GM19455 (cell line): ENCODE data around the gene ZNHIT6.

ENCODE experiments used
- ATAC-seq: cut with Tn5 transposase; IDR thresholded peaks from one replicate; pipeline ENCODE4 v1.9.1; 2021; ENCODE audit not compliant: unreplicated experiment

Gene ZNHIT6

GRCh38 chr1:85623061-85623471 is 85.2 kb downstream of the ZNHIT6 start:
- ATAC-seq: no peak

- ATAC-seq: no peak
These were observed 86.8 kb downstream of the ZNHIT6 start for GRCh38 chr1:85621430-85621829.

GRCh38 chr1:85617633-85618100 is 90.6 kb downstream of the ZNHIT6 start:
- ATAC-seq: no peak

DNA sequence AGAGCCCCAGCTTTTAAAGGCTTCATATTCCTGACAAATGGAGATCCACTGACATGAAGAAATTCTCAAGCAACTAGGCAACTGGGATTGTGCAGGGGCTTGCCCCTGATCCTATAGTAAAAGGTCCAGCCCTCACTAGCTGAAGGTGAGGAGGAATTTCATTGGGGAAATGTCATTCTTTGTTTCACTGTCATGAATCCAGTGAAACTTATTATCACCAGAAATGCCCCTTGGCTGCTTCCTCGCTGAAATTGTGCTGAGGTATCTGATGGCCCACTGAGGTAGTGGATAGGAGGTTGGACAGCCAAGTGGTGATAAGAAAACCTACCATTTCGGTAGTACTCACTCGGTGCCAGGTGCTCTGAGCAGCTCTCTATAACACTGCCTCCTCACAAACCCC is 91.5 kb downstream of the ZNHIT6 start:
- ATAC-seq: no peak

- no peak for ATAC-seq
These were observed 91.9 kb downstream of the ZNHIT6 start for GRCh38 chr1:85616364-85616705.

DNA sequence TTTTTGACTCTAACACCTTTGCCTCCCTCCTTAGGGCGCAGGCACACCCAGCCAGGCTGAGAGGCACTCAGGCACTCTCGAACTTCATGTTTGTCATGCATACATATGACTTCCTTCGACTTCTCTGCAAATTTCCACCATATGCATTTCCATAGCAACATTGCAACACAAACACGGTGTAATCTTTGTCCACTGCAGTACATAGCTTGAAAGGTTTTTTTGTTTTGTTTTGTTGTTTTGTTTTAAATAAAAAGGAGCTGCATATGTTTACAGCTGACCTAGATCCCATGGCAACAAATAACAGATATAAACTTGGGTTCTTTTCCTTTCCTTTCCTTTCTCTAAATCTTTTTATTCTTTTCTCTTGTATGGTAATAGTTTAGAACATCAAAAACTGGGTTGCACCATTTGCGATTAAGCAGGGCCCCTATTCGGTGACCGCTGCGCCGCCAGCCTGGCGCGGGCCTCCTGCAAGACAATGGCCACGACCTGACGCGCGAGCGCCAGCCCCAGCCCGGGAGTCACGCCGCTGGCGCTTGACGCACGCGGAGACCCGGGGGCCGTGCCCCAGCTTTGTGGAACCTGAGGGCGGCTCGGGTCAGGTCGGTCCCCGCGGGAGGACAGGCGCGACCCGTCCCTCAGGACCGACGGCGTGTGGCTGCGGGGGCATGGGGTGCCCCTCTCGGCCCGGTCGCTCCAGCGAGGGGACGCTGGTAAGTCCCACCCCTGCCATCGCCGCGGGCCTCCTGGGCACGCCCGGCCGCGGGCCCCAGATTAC is 92.5 kb downstream of the ZNHIT6 start:
- no peak for ATAC-seq

- ATAC-seq: no peak
These were observed 95.4 kb downstream of the ZNHIT6 start for GRCh38 chr1:85612704-85613361.

- ATAC-seq: no peak
These were observed 96.4 kb downstream of the ZNHIT6 start for GRCh38 chr1:85611856-85612255.

GRCh38 chr1:85611425-85611824 is 96.8 kb downstream of the ZNHIT6 start:
- ATAC-seq: no peak

DNA sequence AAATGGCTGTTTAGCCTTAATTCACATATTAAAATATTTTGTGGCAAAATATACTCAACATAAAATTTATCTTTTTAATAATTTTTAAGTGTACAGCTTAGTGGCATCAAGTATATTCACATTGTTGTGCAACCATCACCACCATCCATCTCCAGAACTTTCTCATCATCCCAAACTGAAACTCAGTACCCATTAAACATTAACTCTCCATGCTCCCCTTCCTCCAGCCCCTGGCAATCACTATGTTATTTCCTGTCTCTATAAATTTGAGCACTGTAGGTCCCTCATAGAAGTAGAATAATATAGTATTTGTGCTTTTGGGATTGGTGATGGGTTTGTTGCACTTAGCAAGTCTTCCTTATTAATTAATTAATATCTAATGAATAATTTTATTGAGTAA is 98.3 kb downstream of the ZNHIT6 start:
- ATAC-seq: no peak

DNA sequence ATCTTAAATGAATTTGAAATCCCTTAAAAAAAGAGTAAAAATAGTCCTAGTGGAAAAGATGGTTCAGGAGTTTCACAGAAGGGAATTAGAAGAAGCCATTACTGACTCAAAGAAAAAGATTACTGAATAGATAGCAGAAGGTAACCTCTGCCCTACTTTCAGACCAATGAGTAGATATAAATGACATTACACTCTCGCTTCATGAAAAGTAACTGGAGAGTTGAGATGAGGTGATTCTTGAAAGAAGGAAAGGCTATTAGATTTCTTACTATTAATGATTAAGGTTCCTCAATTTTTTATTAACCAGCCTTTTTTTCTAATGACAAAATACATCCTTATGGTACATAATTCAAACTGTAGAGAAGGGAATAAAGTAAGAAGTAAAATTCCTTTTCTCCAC is 99.4 kb downstream of the ZNHIT6 start:
- no peak for ATAC-seq

GRCh38 chr1:85607921-85608265 is 100.3 kb downstream of the ZNHIT6 start:
- no peak for ATAC-seq

GRCh38 chr1:85607126-85607920 is 100.9 kb downstream of the ZNHIT6 start:
- no peak for ATAC-seq

- no peak for ATAC-seq
These were observed 101.8 kb downstream of the ZNHIT6 start for GRCh38 chr1:85606414-85606800.

DNA sequence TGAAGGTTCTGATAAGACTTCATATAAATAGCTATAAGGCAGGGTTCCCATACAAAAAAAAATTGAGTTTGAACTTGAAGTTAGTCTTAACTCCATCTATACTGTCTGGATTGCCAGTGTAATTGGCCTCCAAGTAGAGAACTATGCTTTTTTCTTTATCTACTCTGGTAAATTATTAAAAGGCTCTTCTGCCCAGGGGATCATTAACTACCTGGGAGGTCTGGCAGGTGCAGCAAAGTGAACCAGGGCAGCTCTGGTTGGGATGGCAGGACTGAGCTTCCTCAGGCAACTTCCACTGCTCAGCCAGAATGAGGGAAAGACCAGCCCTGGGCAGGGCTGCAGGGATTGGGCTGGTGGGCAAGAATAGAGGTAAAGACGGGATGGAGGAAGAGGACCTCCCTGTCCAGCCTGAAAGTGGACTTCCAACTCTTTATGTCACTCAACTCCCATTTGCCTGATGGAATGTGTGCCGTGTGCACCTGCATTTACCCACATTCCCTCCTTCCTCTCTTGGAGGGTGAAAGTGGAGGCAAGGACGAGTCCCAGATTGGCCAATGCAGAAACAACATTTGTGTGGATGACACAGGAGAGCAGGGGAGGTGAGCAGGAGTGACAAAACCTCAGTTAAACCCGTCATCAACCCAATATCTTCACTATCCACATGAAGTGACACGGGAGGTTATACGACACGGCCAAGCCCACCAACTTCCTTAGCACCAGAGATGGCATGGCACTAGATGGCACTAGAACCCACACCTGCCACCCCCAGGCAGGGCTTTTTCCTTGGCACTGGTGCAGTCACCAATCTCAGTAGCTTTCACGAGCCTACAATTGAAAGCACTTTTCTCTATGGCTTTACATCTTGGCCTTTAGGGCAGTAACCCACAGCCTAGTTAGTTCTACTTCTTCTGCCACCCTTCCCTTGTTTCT is 102.5 kb downstream of the ZNHIT6 start:
- ATAC-seq: no peak

DNA sequence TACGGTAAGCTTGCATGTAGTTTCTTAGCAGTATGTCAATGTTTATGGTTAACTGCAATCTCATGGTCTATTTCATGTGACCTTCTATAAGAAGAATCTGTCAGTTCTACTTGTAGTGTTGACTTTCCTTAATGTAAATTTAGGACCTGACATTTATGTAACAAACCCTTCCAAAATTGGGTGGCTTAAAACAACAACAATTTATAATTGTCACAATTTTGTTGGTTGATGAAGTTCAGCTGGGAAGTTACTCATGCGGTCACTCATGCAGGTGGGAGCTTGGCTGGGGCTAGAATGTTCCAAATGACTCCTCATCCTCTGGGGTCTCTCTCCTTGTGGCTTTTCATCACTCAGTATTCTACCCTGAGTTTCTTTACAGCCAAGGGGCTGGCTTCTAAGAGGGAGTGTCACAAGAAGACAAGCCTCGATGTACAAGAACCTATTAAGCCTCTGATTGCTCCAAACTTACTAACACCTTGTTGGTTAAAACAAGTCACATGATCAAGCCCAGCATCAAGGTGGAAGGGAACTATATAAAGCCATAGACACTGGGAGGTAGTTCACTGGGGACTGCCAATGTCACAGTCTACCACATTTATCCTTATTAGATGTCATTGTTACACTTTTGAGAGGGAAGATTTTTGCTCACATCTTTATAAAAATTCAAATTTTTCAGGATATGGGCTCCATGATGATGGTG is 103.8 kb downstream of the ZNHIT6 start:
- no peak for ATAC-seq

DNA sequence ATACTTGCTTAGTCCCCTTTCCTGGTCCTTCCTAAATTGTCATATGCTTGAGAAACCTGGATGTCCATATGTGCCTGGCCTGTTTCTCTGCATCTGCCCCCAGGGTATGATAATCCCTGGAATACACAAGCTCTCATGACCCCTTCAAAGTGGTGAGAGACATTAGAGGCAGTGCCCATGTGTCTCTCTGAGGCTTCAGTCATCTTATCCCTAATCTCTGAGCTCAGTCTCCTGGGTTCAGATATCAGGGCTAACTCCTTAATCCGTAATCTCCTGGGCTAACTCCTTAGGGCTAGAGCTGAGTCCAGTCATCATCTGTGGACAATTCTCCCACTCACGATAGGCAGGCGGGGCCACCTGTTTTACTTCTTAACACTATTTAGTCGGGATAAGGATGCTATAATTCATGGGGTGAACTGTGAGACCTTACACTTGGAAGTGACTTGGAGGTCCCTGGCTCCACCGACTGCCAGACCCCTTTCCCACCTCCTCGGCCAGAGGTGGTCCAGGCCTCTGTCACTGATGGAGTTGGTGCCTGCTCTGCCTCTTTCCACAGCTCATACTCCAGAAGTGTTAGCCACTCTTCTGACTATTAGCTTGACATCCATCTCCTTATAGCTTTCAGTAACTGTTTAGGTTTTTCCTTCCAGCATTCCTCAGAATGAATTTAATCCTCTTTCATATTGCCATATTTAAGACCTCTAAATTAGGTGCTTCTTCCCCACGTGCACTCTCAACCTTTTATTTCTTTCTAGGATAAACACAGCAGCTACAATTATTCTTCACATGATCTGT is 105.0 kb downstream of the ZNHIT6 start:
- ATAC-seq: no peak

- ATAC-seq: no peak
These were observed 105.7 kb downstream of the ZNHIT6 start for GRCh38 chr1:85602571-85602970.

GRCh38 chr1:85601901-85602300 is 106.3 kb downstream of the ZNHIT6 start:
- ATAC-seq: no peak
